ENCODE measurements around the gene RPS21.

DNA sequence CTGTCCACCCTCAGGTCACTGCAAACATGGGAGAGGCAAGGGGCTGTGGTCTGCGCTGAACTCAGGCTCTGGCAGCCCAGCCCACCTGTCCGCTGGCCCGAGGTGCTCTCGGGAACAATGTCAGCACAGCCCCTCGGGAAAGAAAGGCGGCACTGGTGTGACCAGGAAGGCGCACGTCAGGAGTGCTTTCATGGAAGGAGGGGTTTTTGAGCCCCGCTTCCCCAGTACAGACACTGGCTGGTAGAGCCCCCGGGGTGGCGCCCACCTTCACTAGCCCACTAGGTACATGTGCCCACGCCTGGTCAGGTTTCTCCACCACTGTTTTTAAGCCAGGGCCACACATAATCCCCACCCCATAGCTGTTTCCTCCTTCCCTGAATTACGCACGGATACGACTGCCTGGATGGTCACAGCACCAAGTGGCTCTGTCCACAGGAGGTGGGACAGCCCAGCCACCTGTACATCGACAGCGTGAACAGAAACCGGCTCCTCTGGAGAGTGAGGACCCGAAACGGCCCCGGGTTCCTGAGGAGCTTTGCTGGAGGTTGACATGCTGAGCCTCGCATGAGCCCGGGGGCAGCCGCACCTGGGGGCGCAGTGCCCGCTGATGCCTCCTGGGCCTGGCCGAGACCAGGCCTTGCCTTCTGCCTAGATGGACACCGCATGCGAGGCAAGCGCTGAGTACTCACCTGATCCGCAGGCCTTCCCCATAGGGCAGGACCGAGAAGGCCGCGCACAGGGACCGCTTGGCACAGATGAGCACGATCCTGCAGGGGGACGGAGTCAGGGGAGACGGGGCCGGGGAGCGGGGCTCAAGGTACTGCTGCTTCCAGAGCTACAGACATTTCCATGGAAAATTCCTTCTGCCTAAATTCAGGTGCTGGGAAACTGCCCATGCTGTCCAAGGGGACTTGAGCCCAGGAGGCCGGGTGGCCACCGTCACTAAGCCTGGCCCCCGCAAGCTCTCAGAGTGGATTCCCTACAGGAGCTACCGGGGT lies 7.6 kb downstream of the RPS21 start:
- TF ChIP-seq CTCF (IDR thresholded peaks at IDR 0.05) (no peak), POLR2AphosphoS5 (IDR thresholded peaks at IDR 0.05) (no peak)
